ENCODE results near the gene EXT2. TPM values are rescaled to one million over a fixed set of nuclear protein-coding genes. Genes with fewer than 3 reads are reported as not detected.

The EXT2 gene
- total and polyA plus RNA-seq, 2 of the 13 experiments (the other 11 are each of a cell fraction or from before 2014, with no cell fraction given): 61.5 to 68.7 TPM

DNA sequence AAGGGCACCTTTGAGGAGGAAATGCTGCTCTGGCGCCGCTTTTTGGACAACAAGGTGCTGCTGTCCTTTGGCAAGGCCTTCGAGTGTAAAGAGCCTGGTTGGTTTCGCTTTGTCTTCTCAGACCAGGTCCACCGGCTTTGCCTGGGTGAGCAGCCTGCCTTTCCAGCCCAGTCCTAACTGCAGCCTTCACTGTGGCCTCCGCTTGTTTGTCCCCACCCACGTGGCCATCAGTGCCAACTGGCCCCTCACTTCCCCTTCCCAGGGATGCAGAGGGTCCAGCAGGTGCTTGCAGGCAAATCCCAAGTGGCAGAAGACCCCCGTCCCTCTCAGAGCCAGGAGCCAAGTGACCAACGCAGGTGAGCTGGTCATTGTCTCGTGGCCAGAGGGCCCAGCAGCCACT is 12.0 kb upstream of the EXT2 start:
- no peak overlapping the region for H3K27ac ChIP-seq (ENCODE audit: extremely low read length, insufficient read depth, low read length)
- H3K79me2 ChIP-seq (ENCODE audit: insufficient read depth, low read length): no peaks in the 10 kb centered on the region
- CTCF ChIA-PET (ENCODE audit: low intra/inter-chr PET ratio, low total read pairs): no interaction called here
- H3K9me3 ChIP-seq (ENCODE audit: low read length): no peaks in the 10 kb centered on the region
- 50% methylated on average over 5 of the region's 10 CpGs for WGBS (ENCODE audit: low lambda C conversion rate)
- TF ChIP-seq ZNF333 (CRISPR knock-in tag; IDR thresholded peaks at IDR 0.05; ENCODE audit: borderline replicate concordance): 0 out of 2 replicates have a peak, but pooled peaks have one; percentile 41
- no peak for TF ChIP-seq NRL (CRISPR knock-in tag; IDR thresholded peaks at IDR 0.05; ENCODE audit: borderline replicate concordance)
- no peak for TF ChIP-seq PHF8 (CRISPR knock-in tag; IDR thresholded peaks at IDR 0.05)
- TF ChIP-seq ZNF737 (CRISPR knock-in tag; IDR thresholded peaks at IDR 0.05; ENCODE audit: borderline replicate concordance): no peak
- no peak for TF ChIP-seq ELF3 (CRISPR knock-in tag; IDR thresholded peaks at IDR 0.05)
- no peak for FAIRE-seq
- no peaks in the 10 kb centered on the region for H4K20me1 ChIP-seq (ENCODE audit: insufficient read depth, low read length)
- POLR2A ChIA-PET: no interaction called here
- intact Hi-C loops (cut with micrococcal nuclease; ENCODE audit: unreplicated experiment): no loop called here
- no peak overlapping the region for H3K9ac ChIP-seq (ENCODE audit: insufficient read depth, low read depth, low read length)
- no peak for DNase-seq (ENCODE audit: low spot score)
- no TSS peak for BruUV-seq (replicated peaks)
- ATAC-seq: peak; percentile 72
- H3K27me3 ChIP-seq (ENCODE audit: control insufficient read depth in 1 of 2, insufficient read depth in 2 of 2, low read length in 2 of 2): peaks cover 1 to 10% of the 10 kb centered on the region in 2 experiments; a peak in 3 of 5 replicates
- no peak overlapping the region for H2AFZ ChIP-seq (ENCODE audit: low read length)
- peak overlapping the region; percentile 26; the same call in 1 of the 2 replicates for H3K4me2 ChIP-seq (ENCODE audit: low read depth, low read length)
- in situ Hi-C loops (cut with HindIII; ENCODE audit: extremely low pct_ligation_motif_present, low pct_unique_long_range_greater_than_20kb): no loop called here
- H3K36me3 ChIP-seq (replicated peaks in 1 of 2; ENCODE audit: control insufficient read depth in 1 of 2, insufficient read depth in 2 of 2, low read length in 2 of 2): no peaks in the 10 kb centered on the region
- no peak overlapping the region; a peak in 1 of 6 replicates for H3K4me3 ChIP-seq (replicated peaks in 1 of 3; ENCODE audit: insufficient read depth in 1 of 3, low read depth in 2 of 3, low read length in 3 of 3)
- peaks cover 13% of the 10 kb centered on the region for H3K4me1 ChIP-seq (ENCODE audit: insufficient read depth, low read length)

DNA sequence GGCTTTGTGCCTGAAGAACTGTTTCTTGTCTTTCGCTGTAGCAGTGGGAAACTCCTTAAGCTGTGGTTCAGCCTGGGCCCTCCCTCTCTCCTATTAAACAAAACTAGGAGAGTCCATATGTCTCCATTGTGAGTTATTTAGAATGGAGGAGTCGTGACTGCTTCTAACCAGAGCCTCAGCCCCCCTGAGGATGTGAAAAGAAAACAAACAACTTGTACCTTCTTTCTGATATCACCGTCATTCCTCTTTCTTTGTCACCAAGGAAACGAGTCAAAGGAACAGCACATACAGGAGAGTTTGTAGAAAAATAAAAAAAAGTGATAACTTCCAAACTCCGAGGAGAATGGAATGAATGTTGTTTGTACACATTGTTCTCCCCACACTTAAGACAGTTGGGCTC is 11.6 kb upstream of the EXT2 start:
- H3K27me3 ChIP-seq (ENCODE audit: control insufficient read depth in 1 of 2, insufficient read depth in 2 of 2, low read length in 2 of 2): peaks cover 0 to 5% of the 10 kb centered on the region in 2 experiments; a peak in 2 of 5 replicates
- no peak overlapping the region for H3K4me3 ChIP-seq (replicated peaks in 1 of 3; ENCODE audit: insufficient read depth in 1 of 3, low read depth in 2 of 3, low read length in 3 of 3)
- DNase-seq (ENCODE audit: low spot score) (no peak), ATAC-seq (no peak), FAIRE-seq (no peak)
- no TSS peak for BruUV-seq (replicated peaks)
- H3K9me3 ChIP-seq (ENCODE audit: low read length): no peaks in the 10 kb centered on the region
- TF ChIP-seq ETV6 (CRISPR knock-in tag; conservative IDR thresholded peaks at IDR 0.05) (no peak), ZNF382 (CRISPR knock-in tag; IDR thresholded peaks at IDR 0.05; ENCODE audit: borderline replicate concordance) (no peak), ZNF879 (CRISPR knock-in tag; IDR thresholded peaks at IDR 0.05) (no peak), ZNF652 (CRISPR knock-in tag; IDR thresholded peaks at IDR 0.05; ENCODE audit: borderline replicate concordance, low read depth) (no peak), TP53 (CRISPR knock-in tag; conservative IDR thresholded peaks at IDR 0.05) (no peak), ZFAT (CRISPR knock-in tag; conservative IDR thresholded peaks at IDR 0.05) (no peak), KDM6A (CRISPR knock-in tag; IDR thresholded peaks at IDR 0.05; ENCODE audit: low read depth) (no peak), REXO4 (CRISPR knock-in tag; IDR thresholded peaks at IDR 0.05; ENCODE audit: borderline replicate concordance) (no peak), ZNF296 (CRISPR knock-in tag; conservative IDR thresholded peaks at IDR 0.05) (no peak)
- TF ChIP-seq, protein P1, sequence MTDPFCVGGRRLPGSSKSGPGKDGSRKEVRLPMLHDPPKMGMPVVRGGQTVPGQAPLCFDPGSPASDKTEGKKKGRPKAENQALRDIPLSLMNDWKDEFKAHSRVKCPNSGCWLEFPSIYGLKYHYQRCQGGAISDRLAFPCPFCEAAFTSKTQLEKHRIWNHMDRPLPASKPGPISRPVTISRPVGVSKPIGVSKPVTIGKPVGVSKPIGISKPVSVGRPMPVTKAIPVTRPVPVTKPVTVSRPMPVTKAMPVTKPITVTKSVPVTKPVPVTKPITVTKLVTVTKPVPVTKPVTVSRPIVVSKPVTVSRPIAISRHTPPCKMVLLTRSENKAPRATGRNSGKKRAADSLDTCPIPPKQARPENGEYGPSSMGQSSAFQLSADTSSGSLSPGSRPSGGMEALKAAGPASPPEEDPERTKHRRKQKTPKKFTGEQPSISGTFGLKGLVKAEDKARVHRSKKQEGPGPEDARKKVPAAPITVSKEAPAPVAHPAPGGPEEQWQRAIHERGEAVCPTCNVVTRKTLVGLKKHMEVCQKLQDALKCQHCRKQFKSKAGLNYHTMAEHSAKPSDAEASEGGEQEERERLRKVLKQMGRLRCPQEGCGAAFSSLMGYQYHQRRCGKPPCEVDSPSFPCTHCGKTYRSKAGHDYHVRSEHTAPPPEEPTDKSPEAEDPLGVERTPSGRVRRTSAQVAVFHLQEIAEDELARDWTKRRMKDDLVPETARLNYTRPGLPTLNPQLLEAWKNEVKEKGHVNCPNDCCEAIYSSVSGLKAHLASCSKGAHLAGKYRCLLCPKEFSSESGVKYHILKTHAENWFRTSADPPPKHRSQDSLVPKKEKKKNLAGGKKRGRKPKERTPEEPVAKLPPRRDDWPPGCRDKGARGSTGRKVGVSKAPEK (CRISPR knock-in tag; IDR thresholded peaks at IDR 0.05; ENCODE audit: borderline replicate concordance): no peak
- in situ Hi-C loops (cut with HindIII; ENCODE audit: extremely low pct_ligation_motif_present, low pct_unique_long_range_greater_than_20kb) (no loop called here), intact Hi-C loops (cut with micrococcal nuclease; ENCODE audit: unreplicated experiment) (no loop called here)
- WGBS (ENCODE audit: low lambda C conversion rate): 49% methylated on average over 5 of the region's 5 CpGs
- ChIA-PET POLR2A (no interaction called here), CTCF (ENCODE audit: low intra/inter-chr PET ratio, low total read pairs) (no interaction called here)
- H3K36me3 ChIP-seq (replicated peaks in 1 of 2; ENCODE audit: control insufficient read depth in 1 of 2, insufficient read depth in 2 of 2, low read length in 2 of 2): no peaks in the 10 kb centered on the region
- no peak overlapping the region for H3K27ac ChIP-seq (ENCODE audit: extremely low read length, insufficient read depth, low read length)
- peaks cover 13% of the 10 kb centered on the region for H3K4me1 ChIP-seq (ENCODE audit: insufficient read depth, low read length)
- H3K9ac ChIP-seq (ENCODE audit: insufficient read depth, low read depth, low read length): no peak overlapping the region
- no peaks in the 10 kb centered on the region for H4K20me1 ChIP-seq (ENCODE audit: insufficient read depth, low read length)
- no peak overlapping the region for H2AFZ ChIP-seq (ENCODE audit: low read length)
- no peak overlapping the region for H3K4me2 ChIP-seq (ENCODE audit: low read depth, low read length)
- no peaks in the 10 kb centered on the region for H3K79me2 ChIP-seq (ENCODE audit: insufficient read depth, low read length)
